Erythroblast (primary cell): ENCODE measurements around the gene FAAP100.

Experiments used
- DNase-seq, 2 experiments: peaks; one replicate each; lab custom pipeline; 2025; lab: John Stamatoyannopoulos, UW
- GATA1 ChIP-seq: IDR thresholded peaks from 2 replicates; pipeline ENCODE4 v1.6.1; 2011; ENCODE audit warnings: low read depth, mild to moderate bottlenecking, control low read depth, low read length, moderate library complexity
- POLR2A ChIP-seq: IDR thresholded peaks from 2 replicates; pipeline ENCODE4 v1.6.1; 2011; ENCODE audit warnings: mild to moderate bottlenecking, low read length

The FAAP100 gene

GRCh38 chr17:81524039-81524864 lies 27.9 kb downstream of the FAAP100 start:
- DNase-seq, result no peak
- TF ChIP-seq GATA1, result no peak
- TF ChIP-seq POLR2A, result no peak

GRCh38 chr17:81523402-81524038 lies 28.6 kb downstream of the FAAP100 start:
- TF ChIP-seq POLR2A (no peak), GATA1 (no peak)
- no peak for DNase-seq

GRCh38 chr17:81522491-81523401 lies 29.4 kb downstream of the FAAP100 start:
- peak; percentile 19 to 33 for DNase-seq
- TF ChIP-seq POLR2A, result no peak
- no peak for TF ChIP-seq GATA1

- no peak for DNase-seq
- TF ChIP-seq POLR2A, result no peak
- no peak for TF ChIP-seq GATA1
Measured at GRCh38 chr17:81520021-81520901, 31.9 kb downstream of the FAAP100 start.

GRCh38 chr17:81519284-81520020 lies 32.7 kb downstream of the FAAP100 start:
- DNase-seq, result peak in 1 of 2 experiments; percentile 35
- no peak for TF ChIP-seq GATA1
- TF ChIP-seq POLR2A, result no peak

- no peak for DNase-seq
- TF ChIP-seq POLR2A, result no peak
- no peak for TF ChIP-seq GATA1
Measured at GRCh38 chr17:81518785-81519283, 33.3 kb downstream of the FAAP100 start.

GRCh38 chr17:81518113-81518784 lies 33.9 kb downstream of the FAAP100 start:
- TF ChIP-seq GATA1, result no peak
- TF ChIP-seq POLR2A, result no peak
- DNase-seq, result no peak

GRCh38 chr17:81517339-81518112 lies 34.6 kb downstream of the FAAP100 start:
- no peak for TF ChIP-seq POLR2A
- no peak for TF ChIP-seq GATA1
- no peak for DNase-seq

GRCh38 chr17:81517009-81517338 lies 35.2 kb downstream of the FAAP100 start:
- TF ChIP-seq POLR2A (no peak), GATA1 (no peak)

GRCh38 chr17:81516439-81516838 lies 35.7 kb downstream of the FAAP100 start:
- no peak for DNase-seq
- no peak for TF ChIP-seq GATA1
- no peak for TF ChIP-seq POLR2A

More at GRCh38 chr17:81517009-81517338, 35.2 kb downstream of the FAAP100 start:
- no peak for DNase-seq
